Endometrial microvascular endothelial cells (primary cell): ENCODE measurements around the gene SGSM1. TPM values are rescaled to one million over a fixed set of nuclear protein-coding genes. Genes with fewer than 3 reads are reported as not detected.

Experiments
- in situ Hi-C: cut with HindIII; loops from 2 replicates; pipeline ENCODE4 v1.10.0; 2017; ENCODE audit warnings: low sequenced_read_pairs, low pct_unique_long_range_greater_than_20kb; ENCODE audit errors: inconsistent ontology term
- total RNA-seq: library from RNA; depleted of rRNA; stranded (reverse); fragments of >200 nt; gene quantifications from one replicate; pipeline ENCODE4 v1.2.3, GENCODE V29; 2015; ENCODE audit errors: inconsistent ontology term

Gene SGSM1
- total RNA-seq, 1 donor from 2014 or later, result not detected

DNA sequence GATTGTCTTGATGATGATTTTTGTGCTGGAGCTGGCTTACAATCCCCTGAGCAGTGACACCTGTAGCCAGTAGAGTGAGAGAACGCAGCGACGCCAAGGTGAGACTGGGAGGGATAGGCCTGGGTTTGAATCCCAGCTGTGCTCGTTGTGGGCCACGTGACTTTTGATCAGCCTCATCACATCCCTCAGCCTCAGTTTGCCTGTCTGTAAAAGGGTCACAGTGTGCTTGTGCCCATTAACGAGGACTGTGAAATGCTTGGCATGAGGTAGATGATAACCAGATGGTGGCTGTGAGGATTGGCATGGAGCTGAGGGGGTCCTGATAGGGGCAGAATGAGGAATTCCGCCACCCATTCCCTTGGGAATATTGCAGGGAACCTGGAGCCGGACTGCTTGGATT, 156.1 kb downstream of the SGSM1 start:
- in situ Hi-C loops, result no loop called here

DNA sequence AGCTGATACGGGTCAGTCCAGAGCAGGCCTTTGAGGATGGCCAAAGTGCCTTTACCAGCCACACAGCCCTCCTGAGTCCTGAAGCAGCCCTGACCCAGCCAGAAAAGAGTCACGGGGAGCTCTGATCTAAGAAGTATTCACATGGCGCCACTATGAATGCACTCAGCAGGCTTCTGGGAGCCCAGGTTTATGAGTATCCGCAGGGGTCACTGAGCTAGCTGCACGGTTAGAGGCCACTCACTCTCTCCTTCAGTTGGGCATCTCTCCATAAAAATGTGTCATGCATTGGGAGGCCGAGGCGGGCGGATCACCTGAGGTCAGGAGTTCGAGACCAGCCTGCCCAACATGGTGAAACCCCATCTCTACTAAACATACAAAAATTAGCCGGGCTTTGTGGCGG, 156.8 kb downstream of the SGSM1 start:
- in situ Hi-C loops, result no loop called here

DNA sequence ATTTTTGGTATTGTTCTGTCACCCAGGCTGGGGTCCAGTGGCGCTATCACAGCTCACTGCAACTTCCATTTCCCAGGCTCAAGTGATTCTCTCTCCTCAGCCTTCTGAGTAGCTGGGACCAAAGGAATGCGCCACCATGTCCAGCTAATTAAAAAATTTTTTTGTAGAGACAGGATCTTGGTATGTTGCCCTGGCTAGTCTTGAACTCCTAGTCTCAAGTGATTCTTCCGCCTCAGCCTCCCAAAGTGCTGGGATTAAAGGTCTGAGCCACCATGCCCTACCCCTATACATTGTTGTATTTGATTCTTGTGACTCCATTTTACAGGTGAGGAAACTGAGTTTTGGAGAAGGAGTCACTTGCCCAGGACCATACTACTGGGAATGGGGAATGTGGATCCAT, 158.4 kb downstream of the SGSM1 start:
- in situ Hi-C loops, result no loop called here

DNA sequence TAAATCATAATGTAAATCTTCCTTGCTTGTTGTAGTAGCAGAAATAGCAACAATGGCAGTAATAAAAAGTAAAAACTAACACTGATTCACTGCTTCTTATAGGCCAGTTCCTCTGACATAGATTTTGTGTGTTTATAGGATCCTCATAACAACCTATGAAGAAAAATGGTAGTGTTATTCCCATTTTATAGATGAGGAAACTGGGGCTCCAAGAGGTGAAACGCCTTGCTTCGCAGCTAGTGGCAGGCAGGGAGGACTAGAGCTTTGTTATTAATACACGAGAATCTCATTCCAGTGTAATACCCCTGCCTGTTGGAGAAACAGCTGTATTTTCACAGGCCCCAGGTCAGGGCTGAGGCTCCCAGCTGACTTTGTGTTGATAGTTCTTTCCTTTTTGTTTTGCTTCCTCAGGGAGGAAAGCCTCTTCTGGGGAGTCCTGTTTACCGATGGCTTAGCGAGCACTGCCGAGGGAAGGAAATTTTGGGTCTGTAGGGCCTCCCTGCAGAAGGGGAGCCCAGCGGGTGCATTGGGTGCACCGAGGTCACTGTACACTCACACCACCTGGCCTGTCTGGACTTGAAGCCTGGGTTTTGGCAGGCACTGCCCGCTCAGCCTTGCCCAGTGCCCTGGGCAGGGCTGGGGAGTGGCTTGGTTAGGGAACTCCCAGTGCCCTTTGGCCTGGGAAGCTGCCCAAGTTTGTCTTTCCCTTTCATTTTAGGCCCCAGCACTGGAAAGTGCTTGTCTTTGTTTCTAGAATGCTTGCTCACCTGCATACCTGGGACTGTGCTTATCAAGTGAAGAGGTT, 160.0 kb downstream of the SGSM1 start:
- in situ Hi-C loops, result no loop called here

DNA sequence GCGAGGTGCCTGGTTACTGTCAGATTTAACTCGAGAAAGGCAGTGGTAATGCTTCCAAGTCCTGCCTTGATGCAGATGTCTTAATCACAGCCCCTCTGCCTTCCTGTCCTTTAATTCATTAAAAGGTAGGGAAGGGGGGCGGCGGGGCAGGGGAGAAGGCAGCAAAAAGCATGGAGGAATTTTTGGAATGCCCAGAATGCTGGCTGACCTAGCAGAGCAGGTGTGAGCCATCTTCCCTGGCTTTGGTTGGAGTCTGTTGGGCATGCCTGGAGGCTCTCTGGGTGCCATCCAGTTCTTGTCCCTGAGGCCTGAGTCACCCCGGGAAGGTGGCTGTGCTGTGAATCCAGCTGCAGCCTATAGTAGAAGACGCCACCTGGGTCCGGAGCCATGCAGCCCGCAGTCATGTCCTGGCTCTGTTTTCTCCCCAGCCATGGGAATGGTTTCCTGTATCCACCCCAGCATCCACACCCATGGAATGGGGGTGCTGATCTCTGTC, 162.1 kb downstream of the SGSM1 start:
- in situ Hi-C loops, result no loop called here

DNA sequence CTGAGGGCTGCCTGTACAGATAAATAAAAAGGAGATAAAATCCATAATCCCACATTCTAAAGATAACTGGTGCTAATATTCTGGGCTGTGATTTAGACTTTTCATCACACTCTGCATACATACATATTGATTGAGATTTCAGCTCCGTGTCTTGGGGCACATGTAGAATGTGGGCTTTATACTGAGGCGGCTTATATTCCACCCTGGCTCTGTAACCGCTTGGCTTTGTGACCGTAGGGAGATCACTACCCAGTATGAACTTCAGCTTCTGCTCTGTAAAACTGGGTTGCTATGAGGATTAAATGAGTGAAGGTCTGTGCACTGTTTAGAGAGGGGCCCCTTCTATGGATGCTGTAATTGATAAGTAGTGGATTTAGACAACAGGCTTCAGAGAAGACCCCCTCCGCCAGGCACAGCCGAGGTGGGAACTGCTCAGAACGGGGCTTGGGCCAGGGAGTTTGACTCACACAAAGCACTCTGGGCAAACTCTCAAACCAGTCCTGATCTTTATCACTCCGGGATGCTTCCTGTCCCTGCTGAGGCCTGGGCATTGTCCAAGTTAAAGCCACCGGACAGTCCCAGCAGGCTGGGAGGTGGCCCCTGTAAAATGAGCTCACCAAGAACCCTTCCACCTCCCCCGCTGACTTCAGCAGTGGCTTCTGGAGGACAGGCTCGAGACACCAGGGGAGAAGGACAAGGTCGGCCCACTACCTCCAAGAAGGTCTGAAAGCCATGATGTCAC, 163.7 kb downstream of the SGSM1 start:
- in situ Hi-C loops, result no loop called here

DNA sequence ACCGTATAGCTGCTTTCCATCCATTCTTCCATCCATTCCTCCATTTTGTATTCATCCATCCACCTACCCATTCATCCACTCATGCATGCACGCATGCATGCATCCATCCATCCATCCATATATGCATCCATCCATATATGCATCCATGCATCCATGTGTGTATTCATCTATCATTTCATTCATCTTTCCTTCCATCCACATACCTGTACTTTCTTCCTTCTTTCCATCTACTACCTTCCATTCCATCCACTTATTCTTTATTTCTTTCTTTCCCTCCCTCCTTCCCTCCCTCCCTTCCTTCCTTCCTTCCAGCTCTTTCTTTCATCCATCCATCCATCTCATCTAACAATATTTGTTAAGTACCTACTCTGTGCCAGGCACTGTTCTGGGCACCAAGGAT, 166.4 kb downstream of the SGSM1 start:
- in situ Hi-C loops, result no loop called here

DNA sequence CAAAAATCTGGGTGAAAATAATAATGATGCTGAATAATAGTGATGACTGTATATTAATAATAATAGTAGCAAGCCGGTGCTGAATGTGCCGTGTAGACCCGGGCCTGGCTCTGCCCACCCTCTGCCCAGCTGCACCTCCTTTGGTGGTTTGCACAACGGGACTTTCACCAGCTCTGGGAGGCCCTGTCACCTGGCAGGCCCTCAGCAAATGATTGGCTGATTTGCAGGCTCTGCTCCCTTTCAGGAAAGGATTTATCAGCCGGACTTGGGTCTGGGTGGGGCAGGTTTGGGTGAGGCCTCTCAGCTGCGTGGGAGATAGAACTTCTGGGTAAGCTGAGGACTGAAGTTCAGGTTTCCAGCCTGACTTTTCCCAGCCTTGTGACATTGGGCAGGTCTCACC, 167.9 kb downstream of the SGSM1 start:
- in situ Hi-C loops, result no loop called here

DNA sequence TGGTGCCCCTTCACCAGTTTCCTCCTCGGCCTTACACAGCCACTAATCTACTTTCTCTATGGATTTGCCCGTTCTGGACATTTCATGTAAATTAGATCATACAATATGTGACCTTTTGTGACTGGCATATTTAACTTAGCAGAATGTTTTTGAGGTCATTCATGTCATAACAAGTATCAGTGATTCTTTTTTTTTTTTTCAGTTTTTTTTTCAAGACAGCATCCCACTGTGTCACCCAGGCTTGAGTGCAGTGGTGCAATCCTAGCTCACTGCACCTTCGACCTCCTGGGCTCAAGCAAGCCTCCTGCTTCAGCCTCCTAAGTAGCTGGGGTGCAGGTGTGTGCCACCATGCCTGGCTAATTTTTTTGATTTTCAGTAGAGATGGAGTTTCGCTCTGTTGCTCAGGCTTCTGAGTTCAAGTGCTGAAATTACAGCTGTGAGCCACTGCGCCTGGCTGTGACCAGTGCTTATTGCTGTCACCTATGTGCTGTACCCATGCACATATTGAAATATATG, 169.2 kb downstream of the SGSM1 start:
- in situ Hi-C loops, result no loop called here

DNA sequence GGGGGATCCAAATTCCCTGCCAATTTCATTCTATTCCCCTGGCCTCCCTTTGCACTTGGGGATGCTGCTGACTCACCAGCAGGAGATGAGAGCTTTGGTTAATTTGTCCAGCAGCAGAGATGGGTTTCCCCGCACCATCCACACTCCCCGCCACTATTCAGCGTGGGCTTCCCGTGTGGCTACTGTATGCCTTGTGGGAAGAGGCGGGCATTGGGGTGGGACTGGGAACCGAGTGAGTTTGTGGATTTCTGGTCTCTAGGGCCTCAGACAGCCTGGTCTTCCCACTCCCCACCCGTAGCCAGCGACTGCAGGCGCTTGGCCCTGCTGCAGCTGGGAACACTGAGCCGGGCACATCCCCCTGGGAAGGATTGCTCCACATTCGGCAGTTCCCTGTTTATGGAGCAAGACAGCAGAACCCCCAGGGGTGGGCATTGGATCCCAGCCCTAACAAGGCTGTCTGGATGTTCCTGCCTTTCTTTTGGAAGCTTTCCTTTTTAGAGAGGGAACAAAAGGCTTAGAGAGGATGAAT, 169.9 kb downstream of the SGSM1 start:
- in situ Hi-C loops, result no loop called here

DNA sequence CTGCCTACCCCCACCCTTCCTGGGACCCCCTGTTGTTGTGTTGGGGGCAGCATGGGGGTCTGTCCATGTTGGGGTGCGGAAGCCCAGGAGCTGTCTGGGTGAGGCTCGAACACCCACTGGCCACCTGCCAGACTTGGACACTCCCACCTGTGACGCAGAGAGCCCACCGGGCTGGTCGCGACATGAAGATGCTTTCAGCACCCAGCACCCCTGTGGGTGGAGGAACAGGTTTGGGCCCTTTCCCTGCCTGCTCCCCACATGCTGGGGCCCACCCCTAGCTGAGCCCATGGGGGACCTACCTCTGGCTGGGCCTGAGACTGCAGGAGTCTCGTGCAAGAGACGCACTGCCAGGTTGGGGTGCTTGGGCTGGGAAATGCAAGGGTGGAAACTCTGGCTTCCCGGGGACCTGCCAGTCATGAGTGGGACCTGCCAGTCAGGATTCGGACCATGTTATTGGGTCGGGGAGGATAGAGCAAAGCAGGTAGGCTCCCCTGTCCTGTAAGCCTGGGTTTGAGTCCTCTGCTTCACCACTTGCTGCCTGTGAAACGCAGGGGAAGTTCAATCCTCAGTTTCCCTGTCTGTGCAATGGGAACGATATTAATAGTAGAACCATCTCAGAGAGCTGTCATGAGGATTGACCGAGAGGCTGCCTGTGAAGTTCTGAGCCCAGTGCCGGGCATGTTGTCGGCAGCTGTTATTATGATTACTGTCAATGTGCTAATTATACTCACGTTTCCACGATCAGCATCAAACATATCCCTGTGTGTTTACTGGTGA, 170.6 kb downstream of the SGSM1 start:
- in situ Hi-C loops, result no loop called here

Other genes with a start within 250 kb of the SGSM1 start
- gene LRRC75B, start 213.1 kb upstream of the SGSM1 start, total RNA-seq, result 2.0 TPM
- 5.4 TPM for gene GGT1, start 203.0 kb upstream of the SGSM1 start, total RNA-seq
- gene PIWIL3, start 31.5 kb upstream of the SGSM1 start, total RNA-seq, result not detected
- gene LHFPL7, start 140.5 kb downstream of the SGSM1 start, total RNA-seq, result not detected
- gene KIAA1671, start 146.5 kb downstream of the SGSM1 start, total RNA-seq, result 17.8 TPM